ENCODE data around the gene GDPD2.

DNA sequence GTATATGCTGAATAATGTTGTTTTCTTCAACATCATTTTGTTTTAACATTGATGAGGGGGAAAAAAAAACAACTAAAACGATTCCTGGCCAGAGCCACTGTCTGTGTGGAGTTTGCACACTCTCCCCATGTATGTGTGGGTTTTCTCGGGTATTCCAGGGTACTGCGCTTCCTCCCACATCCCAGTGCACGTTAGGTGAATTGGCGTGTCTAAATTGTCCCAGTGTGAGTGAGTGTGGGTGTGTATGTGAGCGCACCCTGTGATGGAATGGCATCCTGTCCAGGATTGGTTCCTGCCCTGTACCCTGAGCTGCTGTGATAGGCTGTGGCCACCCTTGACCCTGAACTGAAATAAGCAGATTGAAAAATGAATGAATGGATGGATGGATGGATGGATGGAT, 19.1 kb downstream of the GDPD2 start:
- no peak for TF ChIP-seq RAD21 (IDR thresholded peaks at IDR 0.05; ENCODE audit: low read depth)
- TF ChIP-seq ZBTB7A (IDR thresholded peaks at IDR 0.05; ENCODE audit: low read depth): no peak
- TF ChIP-seq TAF1 (IDR thresholded peaks at IDR 0.05; ENCODE audit: low read depth): no peak
- no peak for TF ChIP-seq NFIC (IDR thresholded peaks at IDR 0.05)
- no peak for TF ChIP-seq CREB1 (IDR thresholded peaks at IDR 0.05; ENCODE audit: low read depth)
- TF ChIP-seq TCF12 (IDR thresholded peaks at IDR 0.05; ENCODE audit: low read depth): no peak
- no peak for TF ChIP-seq EGR1 (IDR thresholded peaks at IDR 0.05)
- no peak for TF ChIP-seq FOXM1 (IDR thresholded peaks at IDR 0.05; ENCODE audit: borderline replicate concordance, low read depth)
- TF ChIP-seq, protein P1, sequence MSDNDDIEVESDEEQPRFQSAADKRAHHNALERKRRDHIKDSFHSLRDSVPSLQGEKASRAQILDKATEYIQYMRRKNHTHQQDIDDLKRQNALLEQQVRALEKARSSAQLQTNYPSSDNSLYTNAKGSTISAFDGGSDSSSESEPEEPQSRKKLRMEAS (IDR thresholded peaks at IDR 0.05): no peak
- TF ChIP-seq, protein P2, sequence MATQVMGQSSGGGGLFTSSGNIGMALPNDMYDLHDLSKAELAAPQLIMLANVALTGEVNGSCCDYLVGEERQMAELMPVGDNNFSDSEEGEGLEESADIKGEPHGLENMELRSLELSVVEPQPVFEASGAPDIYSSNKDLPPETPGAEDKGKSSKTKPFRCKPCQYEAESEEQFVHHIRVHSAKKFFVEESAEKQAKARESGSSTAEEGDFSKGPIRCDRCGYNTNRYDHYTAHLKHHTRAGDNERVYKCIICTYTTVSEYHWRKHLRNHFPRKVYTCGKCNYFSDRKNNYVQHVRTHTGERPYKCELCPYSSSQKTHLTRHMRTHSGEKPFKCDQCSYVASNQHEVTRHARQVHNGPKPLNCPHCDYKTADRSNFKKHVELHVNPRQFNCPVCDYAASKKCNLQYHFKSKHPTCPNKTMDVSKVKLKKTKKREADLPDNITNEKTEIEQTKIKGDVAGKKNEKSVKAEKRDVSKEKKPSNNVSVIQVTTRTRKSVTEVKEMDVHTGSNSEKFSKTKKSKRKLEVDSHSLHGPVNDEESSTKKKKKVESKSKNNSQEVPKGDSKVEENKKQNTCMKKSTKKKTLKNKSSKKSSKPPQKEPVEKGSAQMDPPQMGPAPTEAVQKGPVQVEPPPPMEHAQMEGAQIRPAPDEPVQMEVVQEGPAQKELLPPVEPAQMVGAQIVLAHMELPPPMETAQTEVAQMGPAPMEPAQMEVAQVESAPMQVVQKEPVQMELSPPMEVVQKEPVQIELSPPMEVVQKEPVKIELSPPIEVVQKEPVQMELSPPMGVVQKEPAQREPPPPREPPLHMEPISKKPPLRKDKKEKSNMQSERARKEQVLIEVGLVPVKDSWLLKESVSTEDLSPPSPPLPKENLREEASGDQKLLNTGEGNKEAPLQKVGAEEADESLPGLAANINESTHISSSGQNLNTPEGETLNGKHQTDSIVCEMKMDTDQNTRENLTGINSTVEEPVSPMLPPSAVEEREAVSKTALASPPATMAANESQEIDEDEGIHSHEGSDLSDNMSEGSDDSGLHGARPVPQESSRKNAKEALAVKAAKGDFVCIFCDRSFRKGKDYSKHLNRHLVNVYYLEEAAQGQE (IDR thresholded peaks at IDR 0.05; ENCODE audit: low read depth): no peak

Data from Ishikawa (cell line).